Measurements from ENCODE around the gene KCNMB2. TPM values are rescaled to one million over a fixed set of nuclear protein-coding genes. Genes with fewer than 3 reads are reported as not detected.

KCNMB2 gene
- total and polyA plus RNA-seq, 4 donors, result not detected

GRCh38 chr3:178634975-178635374 lies 98.7 kb downstream of the KCNMB2 start:
- Histone ChIP-seq H3K4me1 (ENCODE audit: control insufficient read depth in 1 of 2, insufficient read depth in 2 of 2, low read length in 2 of 2) (no peaks in the 10 kb centered on the region), H3K4me3 (ENCODE audit: low read length in 2 of 2) (no peak overlapping the region), H3K9me3 (ENCODE audit: control insufficient read depth, low read length) (no peaks in the 10 kb centered on the region), H3K36me3 (ENCODE audit: control insufficient read depth in 1 of 2, insufficient read depth in 2 of 2, low read length in 1 of 2) (no peaks in the 10 kb centered on the region), H3K27ac (ENCODE audit: low read depth in 1 of 2, low read length in 2 of 2) (no peak overlapping the region), H3K27me3 (ENCODE audit: control insufficient read depth in 1 of 2, insufficient read depth in 2 of 2, low read length in 1 of 2) (no peaks in the 10 kb centered on the region)
- DNase-seq, result no peak
- 0 to 57% methylated on average over 1 of the region's 1 CpG for WGBS, 2 donors
- no peak for ATAC-seq (ENCODE audit: low FRiP score)
- intact Hi-C loops (cut with DNase I), result no loop called here

- WGBS, 2 donors, result 75 to 77% methylated on average over 3 of the region's 3 CpGs
- ATAC-seq (ENCODE audit: low FRiP score), result no peak
- H3K4me1 ChIP-seq (ENCODE audit: control insufficient read depth in 1 of 2, insufficient read depth in 2 of 2, low read length in 2 of 2), result no peaks in the 10 kb centered on the region
These were observed 101.6 kb downstream of the KCNMB2 start for GRCh38 chr3:178637802-178638201.

GRCh38 chr3:178645503-178645902 lies 109.3 kb downstream of the KCNMB2 start:
- Histone ChIP-seq H3K4me1 (ENCODE audit: control insufficient read depth in 1 of 2, insufficient read depth in 2 of 2, low read length in 2 of 2) (no peaks in the 10 kb centered on the region), H3K27me3 (ENCODE audit: control insufficient read depth in 1 of 2, insufficient read depth in 2 of 2, low read length in 1 of 2) (no peaks in the 10 kb centered on the region), H3K9me3 (ENCODE audit: control insufficient read depth, low read length) (no peaks in the 10 kb centered on the region), H3K36me3 (ENCODE audit: control insufficient read depth in 1 of 2, insufficient read depth in 2 of 2, low read length in 1 of 2) (no peaks in the 10 kb centered on the region), H3K4me3 (ENCODE audit: low read length in 2 of 2) (no peak overlapping the region), H3K27ac (ENCODE audit: low read depth in 1 of 2, low read length in 2 of 2) (no peak overlapping the region)
- DNase-seq (no peak), ATAC-seq (ENCODE audit: low FRiP score) (no peak)
- intact Hi-C loops (cut with DNase I), result no loop called here
- 77 to 88% methylated on average over 3 of the region's 3 CpGs for WGBS, 2 donors

More at GRCh38 chr3:178637802-178638201, 101.6 kb downstream of the KCNMB2 start:
- H3K36me3 ChIP-seq (ENCODE audit: control insufficient read depth in 1 of 2, insufficient read depth in 2 of 2, low read length in 1 of 2), result no peaks in the 10 kb centered on the region
- H3K4me3 ChIP-seq (ENCODE audit: low read length in 2 of 2), result no peak overlapping the region
- no peaks in the 10 kb centered on the region for H3K27me3 ChIP-seq (ENCODE audit: control insufficient read depth in 1 of 2, insufficient read depth in 2 of 2, low read length in 1 of 2)
- no peak for DNase-seq
- intact Hi-C loops (cut with DNase I), result no loop called here
- no peak overlapping the region for H3K27ac ChIP-seq (ENCODE audit: low read depth in 1 of 2, low read length in 2 of 2)
- H3K9me3 ChIP-seq (ENCODE audit: control insufficient read depth, low read length), result no peaks in the 10 kb centered on the region

DNA sequence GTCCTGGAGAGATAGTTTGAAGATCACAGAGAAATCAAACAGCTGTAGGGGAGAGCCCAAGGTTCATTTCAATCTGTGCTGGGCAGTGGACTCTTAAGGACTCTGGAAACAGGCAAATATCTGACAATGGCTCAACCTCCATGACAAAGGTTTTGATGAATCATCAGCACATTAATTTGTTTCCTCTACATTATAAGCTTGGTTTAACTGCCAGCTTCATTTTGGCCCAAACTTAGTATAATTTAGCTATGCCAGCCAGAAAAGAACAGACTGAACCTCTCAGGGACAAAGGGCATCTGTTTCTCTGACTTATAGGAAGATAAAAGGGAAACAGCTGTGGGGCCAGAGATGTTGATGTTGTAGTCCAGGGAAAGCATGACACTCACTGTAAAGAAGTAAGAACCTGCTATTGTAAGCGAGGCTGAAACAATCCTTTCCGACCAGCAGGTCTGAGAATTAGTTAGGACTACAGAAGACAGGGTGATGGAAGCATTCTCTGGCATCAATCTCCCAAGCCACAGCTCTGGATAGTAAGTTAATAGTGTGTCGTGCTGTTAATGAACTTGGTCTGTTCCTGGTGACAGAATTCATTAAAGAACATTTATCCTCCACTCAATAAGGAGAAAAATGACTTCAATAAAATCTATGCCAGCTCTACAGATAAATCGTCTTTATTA lies 110.1 kb downstream of the KCNMB2 start:
- Histone ChIP-seq H3K27me3 (ENCODE audit: control insufficient read depth in 1 of 2, insufficient read depth in 2 of 2, low read length in 1 of 2) (no peaks in the 10 kb centered on the region), H3K4me3 (ENCODE audit: low read length in 2 of 2) (no peak overlapping the region), H3K9me3 (ENCODE audit: control insufficient read depth, low read length) (no peaks in the 10 kb centered on the region), H3K27ac (ENCODE audit: low read depth in 1 of 2, low read length in 2 of 2) (no peak overlapping the region), H3K4me1 (ENCODE audit: control insufficient read depth in 1 of 2, insufficient read depth in 2 of 2, low read length in 2 of 2) (no peaks in the 10 kb centered on the region), H3K36me3 (ENCODE audit: control insufficient read depth in 1 of 2, insufficient read depth in 2 of 2, low read length in 1 of 2) (no peaks in the 10 kb centered on the region)
- 56% methylated on average over 4 of the region's 4 CpGs for WGBS, 2 donors
- ATAC-seq (ENCODE audit: low FRiP score), result no peak
- no peak for DNase-seq
- intact Hi-C loops (cut with DNase I), result no loop called here

DNA sequence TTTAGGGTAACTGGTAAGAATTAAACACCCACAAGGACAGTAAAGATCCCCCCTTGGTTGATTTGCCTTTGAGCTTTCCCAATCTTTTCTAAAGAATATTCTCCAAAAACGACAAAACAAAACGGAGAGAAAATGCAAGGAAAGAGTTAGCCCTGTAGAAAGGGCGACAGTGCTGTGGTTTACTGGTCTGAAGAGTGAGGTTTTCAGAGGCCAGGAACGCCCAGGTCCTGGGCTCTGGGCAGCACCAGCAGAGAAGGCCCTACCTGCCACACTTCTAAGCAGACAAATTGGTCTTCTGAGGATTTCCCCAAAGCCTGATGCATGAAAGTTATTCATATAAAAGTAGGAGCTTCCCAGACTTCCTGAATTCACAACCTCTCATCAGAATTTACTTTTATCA lies 119.3 kb downstream of the KCNMB2 start:
- no peak for DNase-seq
- intact Hi-C loops (cut with DNase I), result no loop called here
- H3K4me1 ChIP-seq (ENCODE audit: control insufficient read depth in 1 of 2, insufficient read depth in 2 of 2, low read length in 2 of 2), result no peaks in the 10 kb centered on the region
- H3K9me3 ChIP-seq (ENCODE audit: control insufficient read depth, low read length), result peaks cover 1% of the 10 kb centered on the region
- H3K27ac ChIP-seq (ENCODE audit: low read depth in 1 of 2, low read length in 2 of 2), result no peak overlapping the region
- no peaks in the 10 kb centered on the region for H3K27me3 ChIP-seq (ENCODE audit: control insufficient read depth in 1 of 2, insufficient read depth in 2 of 2, low read length in 1 of 2)
- no peak overlapping the region for H3K4me3 ChIP-seq (ENCODE audit: low read length in 2 of 2)
- no peak for ATAC-seq (ENCODE audit: low FRiP score)
- 90 to 91% methylated on average over 4 of the region's 4 CpGs for WGBS, 2 donors
- H3K36me3 ChIP-seq (ENCODE audit: control insufficient read depth in 1 of 2, insufficient read depth in 2 of 2, low read length in 1 of 2), result no peaks in the 10 kb centered on the region

- DNase-seq, result no peak
- H3K9me3 ChIP-seq (ENCODE audit: control insufficient read depth, low read length), result peaks cover 1% of the 10 kb centered on the region
- H3K36me3 ChIP-seq (ENCODE audit: control insufficient read depth in 1 of 2, insufficient read depth in 2 of 2, low read length in 1 of 2), result no peaks in the 10 kb centered on the region
- no peaks in the 10 kb centered on the region for H3K27me3 ChIP-seq (ENCODE audit: control insufficient read depth in 1 of 2, insufficient read depth in 2 of 2, low read length in 1 of 2)
- no peaks in the 10 kb centered on the region for H3K4me1 ChIP-seq (ENCODE audit: control insufficient read depth in 1 of 2, insufficient read depth in 2 of 2, low read length in 2 of 2)
- intact Hi-C loops (cut with DNase I), result no loop called here
- 27 to 40% methylated on average over 4 of the region's 4 CpGs for WGBS, 2 donors
- no peak overlapping the region for H3K27ac ChIP-seq (ENCODE audit: low read depth in 1 of 2, low read length in 2 of 2)
- H3K4me3 ChIP-seq (ENCODE audit: low read length in 2 of 2), result no peak overlapping the region
- ATAC-seq (ENCODE audit: low FRiP score), result no peak
These were observed 122.6 kb downstream of the KCNMB2 start for GRCh38 chr3:178658694-178659325.

GRCh38 chr3:178663201-178663934 lies 127.1 kb downstream of the KCNMB2 start:
- intact Hi-C loops (cut with DNase I), result no loop called here
- ATAC-seq (ENCODE audit: low FRiP score), result no peak

GRCh38 chr3:178665747-178666146 lies 129.5 kb downstream of the KCNMB2 start:
- no peaks in the 10 kb centered on the region for H3K27me3 ChIP-seq (ENCODE audit: control insufficient read depth in 1 of 2, insufficient read depth in 2 of 2, low read length in 1 of 2)
- H3K4me1 ChIP-seq (ENCODE audit: control insufficient read depth in 1 of 2, insufficient read depth in 2 of 2, low read length in 2 of 2), result peaks cover 0 to 4% of the 10 kb centered on the region in 2 donors
- no peaks in the 10 kb centered on the region for H3K36me3 ChIP-seq (ENCODE audit: control insufficient read depth in 1 of 2, insufficient read depth in 2 of 2, low read length in 1 of 2)
- 5 to 8% methylated on average over 4 of the region's 4 CpGs for WGBS, 2 donors
- no peak for ATAC-seq (ENCODE audit: low FRiP score)
- no peak for DNase-seq
- H3K9me3 ChIP-seq (ENCODE audit: control insufficient read depth, low read length), result no peaks in the 10 kb centered on the region
- intact Hi-C loops (cut with DNase I), result no loop called here
- no peak overlapping the region for H3K4me3 ChIP-seq (ENCODE audit: low read length in 2 of 2)
- H3K27ac ChIP-seq (ENCODE audit: low read depth in 1 of 2, low read length in 2 of 2), result no peak overlapping the region

More at GRCh38 chr3:178663201-178663934, 127.1 kb downstream of the KCNMB2 start:
- Histone ChIP-seq H3K4me1 (ENCODE audit: control insufficient read depth in 1 of 2, insufficient read depth in 2 of 2, low read length in 2 of 2) (peaks cover 0 to 4% of the 10 kb centered on the region in 2 donors), H3K36me3 (ENCODE audit: control insufficient read depth in 1 of 2, insufficient read depth in 2 of 2, low read length in 1 of 2) (no peaks in the 10 kb centered on the region), H3K4me3 (ENCODE audit: low read length in 2 of 2) (no peak overlapping the region), H3K27me3 (ENCODE audit: control insufficient read depth in 1 of 2, insufficient read depth in 2 of 2, low read length in 1 of 2) (no peaks in the 10 kb centered on the region), H3K9me3 (ENCODE audit: control insufficient read depth, low read length) (no peaks in the 10 kb centered on the region), H3K27ac (ENCODE audit: low read depth in 1 of 2, low read length in 2 of 2) (no peak overlapping the region)
- no peak for DNase-seq
- WGBS, 2 donors, result 14 to 15% methylated on average over 1 of the region's 1 CpG

Data from aorta (tissue), 5 donors.